Astrocyte (in vitro differentiated cells and primary cell): ENCODE measurements around the gene OXER1. TPM values are rescaled to one million over a fixed set of nuclear protein-coding genes. Genes with fewer than 3 reads are reported as not detected.

Experiments
- DNase-seq: peaks from one replicate; pipeline ENCODE4 v3.0.0-alpha.2; 2010; ENCODE audit warnings: low read depth
- FAIRE-seq: peaks from 2 replicates; lab custom pipeline; 2011; peaks lifted over from hg19 to GRCh38; lab: Jason Lieb, UNC
- H2AFZ ChIP-seq: 2 replicates; pipeline ENCODE4 v1.6.0; 2012; ENCODE audit warnings: low read depth, low read length, inconsistent platforms
- H3K27ac ChIP-seq: 2 replicates; pipeline ENCODE4 v1.5.1; 2011; ENCODE audit warnings: low read depth, low read length, inconsistent platforms
- H3K27me3 ChIP-seq: 2 replicates; pipeline ENCODE4 v1.6.0; 2011; ENCODE audit warnings: low read length, inconsistent platforms; ENCODE audit not compliant: insufficient read depth
- H3K36me3 ChIP-seq: 2 replicates; pipeline ENCODE4 v1.5.1; 2011; ENCODE audit warnings: low read length, inconsistent platforms; ENCODE audit not compliant: insufficient read depth
- H3K4me1 ChIP-seq: 2 replicates; pipeline ENCODE4 v1.5.1; 2011; ENCODE audit warnings: low read length, inconsistent platforms; ENCODE audit not compliant: insufficient read depth
- H3K4me2 ChIP-seq: 2 replicates; pipeline ENCODE4 v1.6.0; 2012; ENCODE audit warnings: low read length, inconsistent platforms
- H3K4me3 ChIP-seq: 2 replicates; pipeline ENCODE4 v1.5.1; 2011; ENCODE audit warnings: low read depth, mild to moderate bottlenecking, low read length, inconsistent platforms; ENCODE audit not compliant: insufficient read depth
- H3K79me2 ChIP-seq: 2 replicates; pipeline ENCODE4 v1.6.0; 2012; ENCODE audit warnings: mild to moderate bottlenecking, low read length, inconsistent platforms; ENCODE audit not compliant: insufficient read depth
- H3K9ac ChIP-seq: 2 replicates; pipeline ENCODE4 v1.6.0; 2012; ENCODE audit warnings: mild to moderate bottlenecking, low read length, inconsistent platforms
- H3K9me3 ChIP-seq: 2 replicates; pipeline ENCODE4 v1.5.1; 2012; ENCODE audit warnings: low read depth, mild to moderate bottlenecking, low read length, inconsistent platforms; ENCODE audit not compliant: insufficient read depth
- H4K20me1 ChIP-seq: 2 replicates; pipeline ENCODE4 v1.6.0; 2012; ENCODE audit warnings: low read length, inconsistent platforms; ENCODE audit not compliant: insufficient read depth
- H3K27ac Mint-ChIP-seq: one replicate; pipeline ENCODE4 v1.8.0; 2021; ENCODE audit warnings: mild to moderate bottlenecking, mixed read lengths; ENCODE audit not compliant: unreplicated experiment
- H3K27me3 Mint-ChIP-seq: one replicate; pipeline ENCODE4 v1.8.0; 2021; ENCODE audit warnings: low read depth, mixed read lengths; ENCODE audit not compliant: unreplicated experiment
- H3K36me3 Mint-ChIP-seq: one replicate; pipeline ENCODE4 v1.8.0; 2021; ENCODE audit warnings: low read depth, mixed read lengths; ENCODE audit not compliant: unreplicated experiment
- H3K4me1 Mint-ChIP-seq: one replicate; pipeline ENCODE4 v1.8.0; 2021; ENCODE audit warnings: low read depth, mixed read lengths; ENCODE audit not compliant: unreplicated experiment
- H3K4me3 Mint-ChIP-seq: one replicate; pipeline ENCODE4 v1.8.0; 2021; ENCODE audit warnings: mild to moderate bottlenecking, moderate library complexity, mixed read lengths; ENCODE audit not compliant: unreplicated experiment
- H3K9me3 Mint-ChIP-seq: one replicate; pipeline ENCODE4 v1.8.0; 2021; ENCODE audit warnings: mild to moderate bottlenecking, mixed read lengths; ENCODE audit not compliant: unreplicated experiment
- CTCF ChIP-seq: IDR thresholded peaks from 2 replicates; pipeline ENCODE4 v1.5.1; 2011; ENCODE audit warnings: low read depth, mild to moderate bottlenecking, inconsistent platforms, low read length, moderate library complexity; ENCODE audit not compliant: insufficient read depth
- EZH2 ChIP-seq: IDR thresholded peaks from 2 replicates; pipeline ENCODE4 v1.6.1; 2012; ENCODE audit warnings: mild to moderate bottlenecking, low read length, inconsistent platforms; ENCODE audit not compliant: insufficient read depth
- total RNA-seq: library from RNA; stranded (reverse); gene quantifications from 2 replicates; pipeline ENCODE4 v1.2.1, GENCODE V29; 2021

Gene OXER1
- total RNA-seq, 1 donor from 2014 or later: 0.39 TPM

GRCh38 chr2:42752314-42752713 is 11.6 kb downstream of the OXER1 start:
- no peaks in the 10 kb centered on the region for H3K36me3 ChIP-seq
- FAIRE-seq: no peak

DNA sequence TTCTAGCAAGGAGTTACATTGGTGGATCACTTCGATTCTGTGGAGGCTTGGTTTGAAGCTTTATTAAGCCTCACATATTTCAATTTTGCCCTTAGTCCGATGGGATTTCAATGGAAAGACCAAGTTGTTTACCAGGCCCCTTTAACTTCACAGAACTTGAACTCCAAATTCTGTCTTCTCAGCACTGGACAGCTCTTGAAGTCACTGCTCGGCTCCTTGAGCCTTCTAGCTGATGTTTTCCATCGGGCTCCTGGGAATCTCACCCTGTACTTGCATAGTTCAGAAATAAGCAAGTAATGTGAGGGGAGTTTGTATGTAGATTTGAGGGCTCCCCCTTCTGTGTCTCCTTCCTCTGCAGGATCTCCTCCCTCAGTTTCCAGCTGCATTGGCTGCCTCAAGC is 15.1 kb downstream of the OXER1 start:
- Mint-ChIP-seq H3K9me3 (peaks cover 1% of the 10 kb centered on the region), H3K36me3 (peaks cover 12% of the 10 kb centered on the region), H3K4me3 (no peak overlapping the region), H3K27me3 (no peaks in the 10 kb centered on the region), H3K4me1 (peaks cover 12% of the 10 kb centered on the region), H3K27ac (no peak overlapping the region)
- TF ChIP-seq CTCF (no peak), EZH2 (no peak)
- Histone ChIP-seq H3K4me2 (no peak overlapping the region), H3K27ac (no peak overlapping the region), H3K4me1 (no peaks in the 10 kb centered on the region), H3K9ac (no peak overlapping the region), H4K20me1 (no peaks in the 10 kb centered on the region), H2AFZ (no peak overlapping the region), H3K36me3 (no peaks in the 10 kb centered on the region), H3K9me3 (no peaks in the 10 kb centered on the region), H3K4me3 (no peak overlapping the region), H3K79me2 (no peaks in the 10 kb centered on the region), H3K27me3 (no peaks in the 10 kb centered on the region)
- DNase-seq (no peak), FAIRE-seq (no peak)

More at GRCh38 chr2:42752314-42752713, 11.6 kb downstream of the OXER1 start:
- Histone ChIP-seq H3K9ac (no peak overlapping the region), H4K20me1 (no peaks in the 10 kb centered on the region), H3K4me2 (no peak overlapping the region), H3K4me1 (no peaks in the 10 kb centered on the region), H3K9me3 (no peaks in the 10 kb centered on the region), H2AFZ (no peak overlapping the region), H3K4me3 (no peak overlapping the region), H3K79me2 (no peaks in the 10 kb centered on the region), H3K27me3 (no peaks in the 10 kb centered on the region), H3K27ac (no peak overlapping the region)
- peaks cover 14% of the 10 kb centered on the region for H3K4me1 Mint-ChIP-seq
- no peaks in the 10 kb centered on the region for H3K27me3 Mint-ChIP-seq
- H3K4me3 Mint-ChIP-seq: no peak overlapping the region
- TF ChIP-seq CTCF (no peak), EZH2 (no peak)
- no peak overlapping the region for H3K27ac Mint-ChIP-seq
- H3K36me3 Mint-ChIP-seq: peaks cover 19% of the 10 kb centered on the region
- DNase-seq: no peak
- peaks cover 1% of the 10 kb centered on the region for H3K9me3 Mint-ChIP-seq

GRCh38 chr2:42747422-42747821 is 16.5 kb downstream of the OXER1 start:
- Mint-ChIP-seq H3K27me3 (no peaks in the 10 kb centered on the region), H3K36me3 (peaks cover 9% of the 10 kb centered on the region), H3K9me3 (peaks cover 1% of the 10 kb centered on the region), H3K4me3 (no peak overlapping the region), H3K4me1 (peaks cover 10% of the 10 kb centered on the region), H3K27ac (no peak overlapping the region)
- Histone ChIP-seq H3K36me3 (no peaks in the 10 kb centered on the region), H3K4me1 (no peaks in the 10 kb centered on the region), H4K20me1 (no peaks in the 10 kb centered on the region), H3K9ac (no peak overlapping the region), H3K27me3 (no peaks in the 10 kb centered on the region), H3K79me2 (no peaks in the 10 kb centered on the region), H3K4me2 (no peak overlapping the region), H2AFZ (no peak overlapping the region), H3K4me3 (no peak overlapping the region), H3K27ac (no peak overlapping the region), H3K9me3 (no peaks in the 10 kb centered on the region)
- DNase-seq: no peak
- TF ChIP-seq EZH2: no peak
- TF ChIP-seq CTCF: no peak
- no peak for FAIRE-seq
